Measurements from ENCODE around the gene TRNAU1AP.

TRNAU1AP gene

GRCh38 chr1:28545246-28545628 lies 7.6 kb upstream of the TRNAU1AP start:
- Histone ChIP-seq H3K4me3 (ENCODE audit: low read depth, low read length) (no peak overlapping the region), H3K9me3 (no peaks in the 10 kb centered on the region), H3K36me3 (no peaks in the 10 kb centered on the region), H3K4me1 (no peaks in the 10 kb centered on the region), H3K27me3 (no peaks in the 10 kb centered on the region)
- no peak for DNase-seq
- no peak for TF ChIP-seq CTCF (IDR thresholded peaks at IDR 0.05; ENCODE audit: low read depth, low read length)

DNA sequence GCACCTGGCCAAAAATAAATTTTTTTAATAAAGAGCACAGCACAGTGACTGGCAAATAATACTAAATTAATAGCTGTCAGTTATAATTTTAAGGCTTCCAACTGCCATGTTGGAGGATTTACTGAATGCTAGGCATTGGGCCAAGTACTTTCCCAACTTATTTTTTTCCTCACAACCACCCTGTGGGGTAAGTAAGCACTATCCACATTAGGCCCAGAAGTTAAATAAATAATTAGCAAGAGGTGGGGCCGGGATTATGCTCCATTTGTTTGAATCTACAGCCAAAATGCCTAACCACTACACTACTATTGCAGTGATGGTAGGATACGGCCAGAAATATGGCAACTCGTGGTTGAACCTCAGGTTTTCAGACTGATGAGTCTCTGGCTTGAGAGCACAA lies 4.6 kb upstream of the TRNAU1AP start:
- no peak overlapping the region for H3K4me3 ChIP-seq (ENCODE audit: low read depth, low read length)
- no peaks in the 10 kb centered on the region for H3K27me3 ChIP-seq
- H3K4me1 ChIP-seq: no peaks in the 10 kb centered on the region
- no peaks in the 10 kb centered on the region for H3K9me3 ChIP-seq
- no peaks in the 10 kb centered on the region for H3K36me3 ChIP-seq
- DNase-seq: no peak
- TF ChIP-seq CTCF (IDR thresholded peaks at IDR 0.05; ENCODE audit: low read depth, low read length): no peak

GRCh38 chr1:28551381-28551780 lies 1.5 kb upstream of the TRNAU1AP start:
- no peaks in the 10 kb centered on the region for H3K4me1 ChIP-seq
- no peak overlapping the region for H3K4me3 ChIP-seq (ENCODE audit: low read depth, low read length)
- H3K27me3 ChIP-seq: no peaks in the 10 kb centered on the region
- TF ChIP-seq CTCF (IDR thresholded peaks at IDR 0.05; ENCODE audit: low read depth, low read length): no peak
- no peaks in the 10 kb centered on the region for H3K9me3 ChIP-seq
- H3K36me3 ChIP-seq: no peaks in the 10 kb centered on the region
- no peak for DNase-seq

DNA sequence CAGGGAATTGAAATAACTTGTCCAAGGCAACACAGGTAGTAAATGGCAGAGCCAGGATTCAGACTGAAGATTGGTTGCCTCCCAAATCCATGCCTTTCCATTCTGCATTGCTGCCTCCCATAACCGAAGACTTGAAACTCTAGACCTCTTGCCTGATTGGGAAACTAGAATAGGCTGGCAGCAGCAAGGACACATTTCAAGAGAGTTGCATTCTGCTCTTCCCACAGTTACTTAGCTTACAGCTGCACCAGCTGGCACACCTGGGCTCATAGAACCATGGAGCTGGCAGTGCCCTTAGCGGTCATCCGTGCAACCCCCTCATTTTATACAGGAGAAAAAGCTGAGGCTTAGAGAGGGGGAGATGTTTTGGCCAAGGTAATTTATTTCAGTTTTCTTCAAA lies 8.0 kb downstream of the TRNAU1AP start:
- Histone ChIP-seq H3K9me3 (no peaks in the 10 kb centered on the region), H3K4me1 (no peaks in the 10 kb centered on the region), H3K36me3 (no peaks in the 10 kb centered on the region; the same call in 1 of the 2 replicates), H3K4me3 (ENCODE audit: low read depth, low read length) (no peak overlapping the region), H3K27me3 (no peaks in the 10 kb centered on the region)
- TF ChIP-seq CTCF (IDR thresholded peaks at IDR 0.05; ENCODE audit: low read depth, low read length): no peak
- no peak for DNase-seq

DNA sequence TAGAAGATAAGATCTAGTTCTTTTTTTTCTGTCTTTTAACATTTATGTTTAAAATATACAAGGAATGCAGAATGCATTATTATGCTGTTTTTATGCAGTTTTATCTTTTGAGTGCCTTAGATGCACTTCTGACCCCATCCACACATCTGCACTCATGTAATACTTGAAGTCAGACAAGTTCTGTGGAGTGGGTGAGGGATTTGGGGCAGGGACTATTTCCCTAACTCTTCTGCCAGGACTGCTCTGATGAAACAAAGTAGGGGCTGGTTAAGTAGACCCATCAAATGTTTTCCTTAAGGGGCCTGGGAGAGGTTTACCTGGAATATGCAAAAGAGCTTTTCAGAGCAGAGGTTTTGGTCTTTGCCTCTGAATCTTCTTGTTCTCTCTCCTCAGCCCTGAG lies 11.4 kb downstream of the TRNAU1AP start:
- Histone ChIP-seq H3K9me3 (no peaks in the 10 kb centered on the region), H3K4me1 (no peaks in the 10 kb centered on the region), H3K4me3 (ENCODE audit: low read depth, low read length) (no peak overlapping the region), H3K36me3 (no peaks in the 10 kb centered on the region; the same call in 1 of the 2 replicates), H3K27me3 (no peaks in the 10 kb centered on the region)
- TF ChIP-seq CTCF (IDR thresholded peaks at IDR 0.05; ENCODE audit: low read depth, low read length): no peak
- no peak for DNase-seq

- no peaks in the 10 kb centered on the region for H3K9me3 ChIP-seq
- no peak overlapping the region for H3K4me3 ChIP-seq (ENCODE audit: low read depth, low read length)
- no peak for TF ChIP-seq CTCF (IDR thresholded peaks at IDR 0.05; ENCODE audit: low read depth, low read length)
- no peaks in the 10 kb centered on the region; the same call in 1 of the 2 replicates for H3K36me3 ChIP-seq
- no peaks in the 10 kb centered on the region for H3K27me3 ChIP-seq
- no peaks in the 10 kb centered on the region for H3K4me1 ChIP-seq
- DNase-seq: no peak
Measured at GRCh38 chr1:28565040-28565439, 12.2 kb downstream of the TRNAU1AP start.

All from BE2C (cell line).